PC-3 (cell line): ENCODE data around the gene C3orf52. TPM values are rescaled to one million over a fixed set of nuclear protein-coding genes. Genes with fewer than 3 reads are reported as not detected.

Source experiments
- ATAC-seq: fragments of 200-7000 bp; cut with Tn5 transposase; 2 replicates; pipeline ENCODE4 v1.9.1; 2020; ENCODE audit warnings: mild to moderate bottlenecking, moderate library complexity
- BruUV-seq: library from RNA; stranded (reverse); fragments of 400-500 nt; replicated peaks from 2 replicates; lab custom pipeline; 2021; lab: Mats Ljungman, UMichigan
- CTCF ChIA-PET: fragments of 300-600 bp; sonication (Branson Sonifier 250); formaldehyde crosslinking; loops from one replicate; lab custom pipeline; 2022; ENCODE audit warnings: antibody characterized with exemption; lab: Charles Lee
- POLR2A ChIA-PET: fragments of 300-600 bp; sonication (Branson Sonifier 250); formaldehyde crosslinking; loops from one replicate; lab custom pipeline; 2022; ENCODE audit warnings: antibody characterized with exemption; ENCODE audit not compliant: unreplicated experiment; lab: Charles Lee
- DNase-seq: peaks from one replicate; pipeline ENCODE4 v3.0.0-alpha.2; 2015
- H2AFZ ChIP-seq: fragments of 300-600 bp; sonication (generic); 2 replicates; pipeline ENCODE4 v1.6.0; 2016; ENCODE audit warnings: antibody characterized with exemption, low read length
- H3F3A ChIP-seq: fragments of 300-600 bp; sonication (generic); one replicate; pipeline ENCODE4 v1.6.0; 2017; ENCODE audit warnings: antibody characterized with exemption, low read length, control low read depth, mild to moderate bottlenecking; ENCODE audit not compliant: unreplicated experiment
- H3K27ac ChIP-seq: fragments of 300-600 bp; sonication (generic); 2 replicates; pipeline ENCODE4 v1.5.1; 2016; ENCODE audit warnings: mild to moderate bottlenecking, low read length
- H3K27me3 ChIP-seq: fragments of 300-600 bp; sonication (generic); 2 replicates; pipeline ENCODE4 v1.6.1; 2016; ENCODE audit warnings: low read length, mixed read lengths
- H3K36me3 ChIP-seq: fragments of 300-600 bp; sonication (generic); 2 replicates; pipeline ENCODE4 v1.6.1; 2016; ENCODE audit warnings: low read depth, mixed run types, low read length, mixed read lengths
- H3K4me1 ChIP-seq: fragments of 300-600 bp; sonication (generic); 2 replicates; pipeline ENCODE4 v1.5.1; 2016; ENCODE audit warnings: low read length; ENCODE audit not compliant: insufficient read depth
- H3K4me2 ChIP-seq: fragments of 300-600 bp; sonication (generic); 2 replicates; pipeline ENCODE4 v1.6.0; 2016; ENCODE audit warnings: low read length
- H3K4me3 ChIP-seq: fragments of 300-600 bp; sonication (generic); 2 replicates; pipeline ENCODE4 v1.5.1; 2016; ENCODE audit warnings: mild to moderate bottlenecking, low read length, mixed read lengths
- H3K79me2 ChIP-seq: fragments of 300-600 bp; sonication (generic); 2 replicates; pipeline ENCODE4 v1.6.1; 2017; ENCODE audit warnings: low read length, mixed read lengths
- H3K9ac ChIP-seq: fragments of 300-600 bp; sonication (generic); 2 replicates; pipeline ENCODE4 v1.6.0; 2016; ENCODE audit warnings: mild to moderate bottlenecking, low read length
- H3K9me2 ChIP-seq: fragments of 300-600 bp; sonication (generic); replicated peaks from 2 replicates; pipeline ENCODE4 v1.6.1; 2016; ENCODE audit warnings: mixed run types, low read length, mixed read lengths
- H3K9me3 ChIP-seq: fragments of 300-600 bp; sonication (generic); 2 replicates; pipeline ENCODE4 v1.6.1; 2016; ENCODE audit warnings: low read length, mixed read lengths
- H4K20me1 ChIP-seq: fragments of 300-600 bp; sonication (generic); 2 replicates; pipeline ENCODE4 v1.6.1; 2016; ENCODE audit warnings: low read length, mixed read lengths
- CTCF ChIP-seq: fragments of 300-600 bp; sonication (generic); conservative IDR thresholded peaks from 2 replicates; pipeline ENCODE4 v1.5.1; 2017; ENCODE audit warnings: antibody characterized with exemption, low read depth, mild to moderate bottlenecking, low read length
- EZH2 ChIP-seq: fragments of 300-600 bp; sonication (generic); IDR thresholded peaks from one replicate; pipeline ENCODE4 v1.6.1; 2017; ENCODE audit warnings: antibody characterized with exemption, mild to moderate bottlenecking, low read length; ENCODE audit not compliant: unreplicated experiment
- EZH2phosphoT487 ChIP-seq: fragments of 300-600 bp; sonication (generic); IDR thresholded peaks from 2 replicates; pipeline ENCODE4 v1.6.1; 2018; ENCODE audit warnings: mild to moderate bottlenecking, antibody characterized with exemption, low read length, borderline replicate concordance
- intact Hi-C: fragments of 100-400 bp; cut with micrococcal nuclease; formaldehyde crosslinking; loops from 2 replicates; pipeline ENCODE4 v1.9.0; 2023
- total RNA-seq: library from RNA; depleted of rRNA; stranded (reverse); fragments of >200 nt; gene quantifications from 2 replicates; pipeline ENCODE4 v1.2.3, GENCODE V29; 2014

The C3orf52 gene
- total RNA-seq, 1 experiment from 2014 or later: 16.7 TPM

GRCh38 chr3:112123548-112123947, 37.4 kb downstream of the C3orf52 start:
- DNase-seq (no peak), ATAC-seq (no peak)
- H3K4me2 ChIP-seq: no peak overlapping the region
- intact Hi-C loops: no loop called here
- no peaks in the 10 kb centered on the region for H3K79me2 ChIP-seq
- no peak for TF ChIP-seq CTCF
- no peak for TF ChIP-seq EZH2phosphoT487
- no peak for TF ChIP-seq EZH2
- no peaks in the 10 kb centered on the region for H3K4me1 ChIP-seq
- no peaks in the 10 kb centered on the region for H3K27me3 ChIP-seq
- no TSS peak for BruUV-seq
- no peak overlapping the region for H2AFZ ChIP-seq
- H3K4me3 ChIP-seq: no peak overlapping the region
- H3K9ac ChIP-seq: no peak overlapping the region
- no peaks in the 10 kb centered on the region for H3K9me2 ChIP-seq
- no peaks in the 10 kb centered on the region for H3F3A ChIP-seq
- no peaks in the 10 kb centered on the region for H3K9me3 ChIP-seq
- H3K36me3 ChIP-seq: peaks cover 6% of the 10 kb centered on the region; the same call in 1 of the 2 replicates
- CTCF ChIA-PET: no interaction called here
- POLR2A ChIA-PET: no interaction called here
- H3K27ac ChIP-seq: no peak overlapping the region
- H4K20me1 ChIP-seq: no peaks in the 10 kb centered on the region

- DNase-seq (no peak), ATAC-seq (no peak)
- H2AFZ ChIP-seq: no peak overlapping the region
- no peaks in the 10 kb centered on the region for H3K4me1 ChIP-seq
- BruUV-seq: no TSS peak
- H3K4me2 ChIP-seq: no peak overlapping the region
- H3K9me2 ChIP-seq: no peaks in the 10 kb centered on the region
- no peak overlapping the region for H3K4me3 ChIP-seq
- H4K20me1 ChIP-seq: no peaks in the 10 kb centered on the region
- POLR2A ChIA-PET: no interaction called here
- no peaks in the 10 kb centered on the region for H3F3A ChIP-seq
- intact Hi-C loops: no loop called here
- H3K27ac ChIP-seq: no peak overlapping the region
- no peak for TF ChIP-seq EZH2
- no peak for TF ChIP-seq EZH2phosphoT487
- TF ChIP-seq CTCF: no peak
- CTCF ChIA-PET: no interaction called here
- no peaks in the 10 kb centered on the region for H3K27me3 ChIP-seq
- H3K79me2 ChIP-seq: no peaks in the 10 kb centered on the region
- no peaks in the 10 kb centered on the region for H3K9me3 ChIP-seq
- no peak overlapping the region for H3K9ac ChIP-seq
- no peaks in the 10 kb centered on the region for H3K36me3 ChIP-seq
These were observed 38.9 kb downstream of the C3orf52 start for GRCh38 chr3:112124907-112125607.

GRCh38 chr3:112126511-112126911, 40.3 kb downstream of the C3orf52 start:
- no peak overlapping the region for H3K27ac ChIP-seq
- CTCF ChIA-PET: interaction anchor here (0.9 kb wide), 1 partner anchor 15 kb away, joined by 4 read pairs; no protein-coding TSS in a partner anchor
- no peaks in the 10 kb centered on the region for H3K9me3 ChIP-seq
- H3K27me3 ChIP-seq: no peaks in the 10 kb centered on the region
- TF ChIP-seq EZH2phosphoT487 (no peak), EZH2 (no peak), CTCF (no peak)
- no peaks in the 10 kb centered on the region for H3K9me2 ChIP-seq
- no peak overlapping the region for H3K9ac ChIP-seq
- no TSS peak for BruUV-seq
- no peaks in the 10 kb centered on the region for H3K79me2 ChIP-seq
- H3F3A ChIP-seq: no peaks in the 10 kb centered on the region
- intact Hi-C loops: no loop called here
- no peak overlapping the region for H2AFZ ChIP-seq
- no peaks in the 10 kb centered on the region for H4K20me1 ChIP-seq
- H3K4me3 ChIP-seq: no peak overlapping the region
- no peak overlapping the region for H3K4me2 ChIP-seq
- ATAC-seq (no peak; the same call in 1 of the 2 replicates), DNase-seq (no peak)
- H3K4me1 ChIP-seq: no peaks in the 10 kb centered on the region
- POLR2A ChIA-PET: interaction anchor here (0.6 kb wide), 1 partner anchor 488 kb away, joined by 4 read pairs; no protein-coding TSS in a partner anchor
- no peaks in the 10 kb centered on the region for H3K36me3 ChIP-seq
